Hematopoietic multipotent progenitor cell treated with erythropoietin and hydrocortisone succinate and interleukin-3 and kit ligand, for 15 days (in vitro differentiated cells): ENCODE results near the gene SLC16A6.
"Not testable (repeated sequence)": the region's sequence is repeated elsewhere in the genome, so short reads cannot be mapped to it uniquely, and the experiment has no call there.

Experiments
- DNase-seq: peaks from one replicate; pipeline ENCODE4 v3.0.0-alpha.2; 2015; ENCODE audit warnings: low spot score

The SLC16A6 gene

DNA sequence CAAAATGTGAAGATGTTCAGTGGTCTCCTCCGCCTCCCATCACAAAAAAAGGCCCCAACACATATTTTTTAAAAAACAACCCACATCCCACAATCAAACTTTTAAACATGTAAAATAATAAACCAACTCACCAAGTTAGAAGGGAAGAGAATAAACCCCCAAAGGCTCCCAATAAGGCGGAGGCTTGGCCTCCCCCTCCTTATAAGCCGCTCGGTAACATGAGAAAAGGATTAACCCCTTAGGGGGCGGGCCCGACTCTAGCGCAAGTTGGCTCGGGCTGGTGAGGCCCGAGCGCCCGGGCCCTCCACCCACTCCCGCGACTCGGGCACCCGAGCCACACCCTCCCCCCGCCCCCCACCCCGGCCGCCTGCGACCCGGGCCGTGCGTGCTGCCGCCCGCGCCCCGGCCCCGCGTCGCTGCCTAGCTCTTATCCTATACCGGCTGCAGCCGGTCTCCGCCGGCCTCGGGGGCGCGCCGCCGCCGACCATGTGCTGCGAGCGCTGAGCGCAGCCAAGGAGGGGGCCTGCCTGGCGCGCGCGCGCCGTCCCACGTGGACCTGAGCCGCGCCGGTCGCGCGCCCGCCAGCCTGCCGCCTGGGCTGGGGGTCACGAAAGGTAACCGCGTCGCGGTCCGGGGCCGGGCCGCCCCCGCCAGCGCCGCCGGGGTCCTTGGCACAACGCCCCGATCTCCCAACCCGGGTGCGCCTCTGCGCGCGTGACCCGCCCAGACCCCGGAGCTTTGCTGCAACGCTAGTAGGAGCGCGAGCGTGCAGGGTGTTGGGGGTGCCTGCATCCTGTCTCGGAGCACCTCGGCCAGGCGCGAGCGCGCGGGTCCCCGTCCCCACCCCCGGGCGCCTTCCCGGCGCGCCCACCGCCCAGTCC lies at the start of gene SLC16A6, which contains the start of gene ARSG:
Gene SLC16A6, minus strand, starts transcription at position 173 of the 881 bp plus-strand sequence. CDS start 12,807 bp downstream, outside the sequence.
Gene ARSG, plus strand, starts transcription at position 541 of the 881 bp plus-strand sequence. CDS start 15,999 bp downstream, outside the sequence.
- no peak for DNase-seq

DNA sequence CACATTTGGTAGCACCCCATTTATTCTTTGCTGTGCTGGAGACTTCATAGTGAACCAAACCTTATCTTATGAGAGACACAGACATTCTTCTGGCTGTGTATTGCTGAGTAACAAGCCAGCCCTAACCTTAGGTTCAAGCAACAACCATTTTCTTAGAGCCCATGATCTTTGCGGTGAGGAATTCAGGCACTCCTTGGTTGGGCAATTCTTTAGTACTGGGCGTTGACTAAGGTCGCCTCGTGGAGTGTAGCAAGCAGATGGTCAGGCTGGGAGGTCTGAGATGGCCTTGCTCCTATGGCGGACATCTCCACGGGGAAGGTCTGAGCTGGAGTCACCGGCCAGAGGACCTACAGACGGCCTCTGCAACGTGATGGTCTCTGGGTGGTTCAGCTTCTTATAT lies 43.5 kb upstream of the SLC16A6 start:
- no peak for DNase-seq

DNA sequence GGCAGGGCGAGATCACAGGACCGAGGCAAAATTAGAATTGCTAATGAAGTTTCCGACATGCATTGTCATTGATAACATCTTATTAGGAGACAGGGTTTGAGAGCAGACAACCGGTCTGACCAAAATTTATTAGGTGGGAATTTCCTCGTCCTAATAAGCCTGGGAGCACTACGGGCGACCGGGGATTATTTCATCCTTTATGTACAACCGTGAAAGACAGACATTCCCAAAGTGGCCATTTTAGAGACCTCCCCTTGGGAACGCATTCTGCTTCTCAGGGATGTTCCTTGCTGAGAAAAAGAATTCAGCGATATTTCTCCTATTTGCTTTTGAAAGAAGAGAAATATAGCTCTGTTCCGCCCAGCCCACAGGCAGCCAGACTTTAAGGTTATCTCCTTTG lies 41.0 kb upstream of the SLC16A6 start:
- DNase-seq: not testable (repeated sequence)

- DNase-seq: no peak
These were observed 38.4 kb upstream of the SLC16A6 start for GRCh38 chr17:68329331-68329730.

GRCh38 chr17:68328676-68329075 lies 37.7 kb upstream of the SLC16A6 start:
- DNase-seq: no peak

DNA sequence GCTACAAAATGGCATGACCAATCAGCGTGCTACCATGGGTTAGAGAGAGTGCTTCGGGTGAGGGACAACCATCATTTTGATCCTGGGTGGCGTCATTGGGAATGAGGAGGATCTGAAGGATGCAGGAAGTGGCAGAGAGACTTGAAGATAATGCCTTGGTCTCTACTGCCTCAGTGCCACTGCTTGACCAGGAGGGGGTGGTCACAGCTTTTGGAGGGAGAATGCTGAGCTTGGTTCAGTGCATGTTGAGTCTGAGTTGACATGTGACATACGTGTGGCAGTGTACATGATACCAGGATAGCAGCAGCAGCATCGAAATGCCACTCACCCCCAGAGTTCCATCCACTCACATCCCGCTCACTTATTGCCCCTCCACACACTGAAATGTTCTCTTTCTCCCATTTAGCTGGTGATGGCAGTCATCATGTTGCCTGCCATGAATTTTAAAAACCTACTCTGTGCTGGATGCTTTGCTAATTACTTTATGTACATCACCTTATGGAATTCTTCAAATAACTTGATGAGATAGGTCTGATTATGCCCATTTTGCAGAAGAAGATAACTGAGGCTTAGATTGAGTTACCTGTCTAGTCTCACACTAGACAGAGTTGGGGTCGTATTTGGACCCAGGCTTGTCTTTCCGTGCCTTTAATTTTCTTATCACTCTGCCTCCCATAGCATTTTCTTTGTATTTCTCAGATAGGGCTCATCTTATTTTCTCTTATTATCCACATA lies 37.1 kb upstream of the SLC16A6 start:
- no peak for DNase-seq

- no peak for DNase-seq
These were observed 35.8 kb upstream of the SLC16A6 start for GRCh38 chr17:68326681-68327080.

- no peak for DNase-seq
These were observed 35.0 kb upstream of the SLC16A6 start for GRCh38 chr17:68325961-68326360.

DNA sequence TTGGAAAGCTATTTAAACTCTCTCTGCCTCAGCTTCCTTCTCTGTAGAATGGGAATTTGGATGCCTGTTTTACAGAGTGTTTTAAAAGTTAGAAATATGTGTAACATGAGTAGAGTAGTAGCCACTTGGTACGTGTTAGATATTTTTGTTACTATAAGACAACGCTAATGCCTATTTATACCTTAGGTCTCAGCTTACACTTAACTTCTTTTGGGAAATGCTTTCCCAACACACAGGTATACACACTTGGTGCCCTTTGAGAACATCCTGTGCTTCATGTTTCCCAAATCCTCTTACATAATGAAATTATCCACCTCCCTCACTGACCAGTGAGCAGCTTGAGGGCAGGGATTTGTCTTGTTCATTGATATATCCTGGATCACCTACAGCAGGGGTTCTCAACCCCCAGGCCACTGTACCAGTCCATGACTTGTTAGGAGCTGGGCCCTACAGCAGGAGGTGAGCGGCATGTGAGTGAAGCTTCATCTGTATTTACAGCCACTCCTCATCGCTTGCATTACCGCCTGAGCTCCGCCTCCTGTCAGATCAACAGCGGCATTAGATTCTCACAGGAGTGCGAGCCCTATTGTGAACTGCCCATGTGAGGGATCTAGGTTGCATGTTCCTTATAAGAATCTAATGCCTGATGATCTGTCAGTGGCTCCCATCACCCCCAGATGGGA lies 33.9 kb upstream of the SLC16A6 start:
- no peak for DNase-seq

DNA sequence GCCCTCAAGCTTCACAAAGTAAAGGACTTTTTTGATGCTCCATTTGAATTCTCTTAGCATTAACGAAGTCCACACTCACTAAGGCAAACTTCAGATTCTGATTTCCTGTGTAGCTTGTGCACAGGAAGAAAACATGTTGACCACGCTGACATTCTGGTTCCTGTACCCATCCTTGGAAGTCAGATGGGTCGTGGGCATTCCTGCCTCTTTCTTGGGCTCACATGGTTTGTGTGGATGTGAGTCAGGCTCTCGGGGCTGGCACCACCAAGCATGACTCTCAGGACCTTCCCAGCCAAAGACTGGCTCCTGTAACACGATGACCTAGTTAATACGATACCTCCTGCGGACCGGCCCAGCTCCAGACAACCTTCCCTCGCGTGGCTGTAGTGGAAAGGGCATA lies 33.2 kb upstream of the SLC16A6 start:
- DNase-seq: no peak

GRCh38 chr17:68322630-68323029 lies 31.7 kb upstream of the SLC16A6 start:
- DNase-seq: no peak

DNA sequence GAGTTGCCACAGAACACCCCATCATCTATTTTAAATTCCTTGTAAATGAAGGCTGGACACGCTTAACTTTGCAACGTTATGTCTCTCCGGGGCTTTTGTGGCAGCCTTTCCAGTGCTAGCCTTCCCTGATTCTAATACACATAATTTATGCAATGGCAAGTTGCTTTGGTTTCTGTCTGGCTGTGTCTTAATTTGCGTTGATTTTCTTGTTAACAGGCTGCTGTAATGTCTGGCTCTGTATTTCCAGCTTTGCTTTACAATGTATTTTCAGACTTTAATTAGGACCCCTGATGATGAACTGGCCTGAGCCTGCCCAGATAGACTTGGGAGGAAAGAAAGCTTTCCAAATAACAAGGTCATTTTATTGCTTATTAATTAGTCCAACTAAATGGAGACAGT lies 30.6 kb upstream of the SLC16A6 start:
- no peak for DNase-seq

DNA sequence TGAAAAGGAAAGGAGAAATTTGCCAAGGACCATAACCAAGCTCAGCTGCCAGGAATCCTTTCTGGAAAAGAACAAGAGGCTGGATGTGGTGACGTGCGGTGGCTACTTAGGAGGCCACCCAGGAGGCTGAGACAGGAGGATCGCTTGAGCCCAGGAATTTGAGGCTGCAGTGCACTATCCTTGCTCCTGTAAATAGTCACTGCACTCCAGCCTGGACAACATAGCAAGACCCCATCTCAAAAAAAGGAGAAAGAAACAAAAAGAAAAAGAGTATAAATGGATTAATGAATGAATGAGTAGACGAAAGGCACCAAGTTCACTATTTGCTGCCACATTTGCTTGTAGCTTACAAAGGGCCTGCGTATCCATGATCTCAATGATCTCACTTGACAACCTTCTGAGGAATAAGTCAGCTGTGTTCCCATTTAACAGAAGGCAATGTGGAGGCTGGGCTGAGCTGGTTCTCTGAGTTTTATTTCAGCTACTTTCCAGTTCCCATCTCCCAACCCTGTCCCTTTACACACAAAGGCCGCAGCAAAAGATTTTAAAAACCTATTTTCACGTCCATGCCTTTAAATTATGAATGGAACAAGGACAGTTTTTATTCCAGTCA lies 30.1 kb upstream of the SLC16A6 start:
- no peak for DNase-seq

- no peak for DNase-seq
These were observed 29.5 kb upstream of the SLC16A6 start for GRCh38 chr17:68320311-68320865.

- DNase-seq: no peak
These were observed 28.7 kb upstream of the SLC16A6 start for GRCh38 chr17:68319410-68320162.

DNA sequence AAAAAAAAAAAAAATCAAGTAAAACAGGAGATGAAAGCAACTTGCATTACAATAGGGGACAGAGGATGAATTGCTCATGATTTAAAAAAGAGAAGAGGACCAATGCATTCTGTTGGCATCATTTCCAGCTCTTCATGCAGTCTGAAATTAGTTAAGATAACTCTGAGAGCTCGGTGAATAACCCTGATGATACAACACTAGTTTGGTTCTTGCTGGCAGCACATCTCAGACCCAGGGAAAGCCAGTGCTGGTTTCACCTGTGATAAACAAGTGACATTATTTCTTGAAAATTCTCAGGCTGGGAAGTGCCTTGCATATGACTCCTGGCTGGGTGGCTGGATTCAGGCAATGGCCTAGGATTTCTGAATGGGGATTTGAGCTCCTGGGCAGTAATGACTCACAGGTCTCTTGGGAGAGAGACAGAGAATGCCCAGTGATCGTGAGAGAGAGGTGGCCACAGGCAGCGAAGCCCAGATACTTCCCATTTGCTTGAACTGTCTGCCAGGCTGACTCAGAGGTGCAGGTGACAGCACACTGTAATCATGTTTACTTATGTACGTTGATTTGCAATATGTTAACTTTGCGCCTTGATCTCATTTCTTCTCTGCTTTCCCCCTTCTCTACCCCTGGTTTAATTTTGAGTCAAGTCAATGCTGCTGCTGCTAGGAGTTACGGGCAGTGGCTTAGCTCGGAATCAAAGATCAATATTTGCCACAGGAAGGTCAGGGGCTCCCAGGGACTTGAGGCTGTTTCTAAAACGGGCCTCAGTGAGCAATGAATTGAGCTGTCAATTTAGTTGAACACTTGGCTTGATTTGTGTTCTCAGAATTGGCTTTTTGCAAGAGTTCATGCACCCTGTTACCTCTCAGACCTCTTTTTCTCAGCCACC lies 27.4 kb upstream of the SLC16A6 start:
- DNase-seq: no peak

DNA sequence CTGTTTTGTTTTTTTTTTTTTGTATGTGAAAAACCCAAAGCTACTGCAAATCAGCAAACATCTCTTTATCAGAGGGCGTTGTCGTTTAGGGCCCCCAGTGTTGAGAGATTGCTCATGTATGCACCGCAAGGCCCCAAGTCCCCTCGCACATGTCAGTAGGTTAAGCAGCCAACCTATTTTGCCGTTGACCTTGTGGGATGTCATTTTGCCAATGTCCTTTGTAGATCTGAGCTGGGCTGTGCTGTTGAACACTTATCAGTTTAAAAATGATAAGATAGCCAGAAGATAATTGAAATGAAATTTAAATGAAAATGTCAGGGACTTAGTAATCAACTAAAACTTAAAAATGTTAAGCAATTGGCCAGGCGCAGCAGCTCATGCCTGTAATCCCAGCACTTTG lies 26.5 kb upstream of the SLC16A6 start:
- DNase-seq: no peak

- no peak for DNase-seq
These were observed 25.0 kb upstream of the SLC16A6 start for GRCh38 chr17:68315930-68316329.

DNA sequence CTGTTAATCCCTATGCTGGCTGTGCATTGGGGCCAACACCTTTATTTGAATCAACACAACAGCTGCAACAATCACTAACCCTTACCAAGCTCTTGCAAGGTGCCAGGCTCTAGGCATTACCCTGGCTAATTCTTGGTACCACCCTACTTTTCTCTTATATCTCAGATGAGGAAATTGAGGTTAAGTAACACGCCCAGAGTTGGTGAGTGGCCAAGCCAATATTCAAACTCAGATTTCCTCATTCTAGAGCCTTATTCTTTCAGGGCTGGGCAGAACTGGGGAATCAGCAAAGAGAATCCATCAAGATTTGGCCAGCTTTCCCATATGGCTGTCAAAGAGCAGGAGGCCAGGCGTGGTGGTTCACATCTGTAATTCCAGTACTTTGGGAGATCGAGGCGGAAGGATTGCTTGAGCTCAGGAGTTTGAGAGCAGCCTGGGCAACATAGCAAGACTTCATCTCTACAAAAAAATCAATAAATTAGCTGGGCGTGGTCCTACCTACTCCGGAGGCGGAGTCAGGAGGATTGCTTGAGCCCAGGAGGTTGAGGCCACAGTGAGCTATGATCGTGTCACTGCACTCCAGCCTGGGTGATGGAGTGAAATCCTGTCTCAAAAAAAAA lies 24.1 kb upstream of the SLC16A6 start:
- DNase-seq: no peak

DNA sequence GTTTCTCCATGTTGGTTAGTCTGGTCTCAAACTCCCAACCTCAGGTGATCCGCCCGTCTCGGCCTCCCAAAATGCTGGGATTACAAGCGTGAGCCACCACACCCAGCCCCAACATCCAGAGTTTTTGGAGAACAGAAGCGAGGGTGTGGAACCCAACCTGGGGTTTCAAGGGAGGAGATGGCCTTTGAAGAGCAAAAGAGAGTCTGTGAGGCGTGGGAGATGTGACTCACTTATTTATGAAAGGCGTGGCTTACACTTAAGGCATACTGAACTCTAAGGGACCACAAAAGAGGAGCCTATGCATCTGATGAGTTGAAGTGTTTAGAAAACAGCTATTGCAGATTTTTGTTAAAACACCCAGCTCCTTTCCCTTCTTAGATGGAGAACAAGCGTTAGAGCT lies 19.2 kb upstream of the SLC16A6 start:
- no peak for DNase-seq
